ENCODE results near the gene EIF3J.
A peak's percentile ranks its signal among the peaks of the same experiment; 100 is the strongest.
"Not testable (repeated sequence)": the region's sequence is repeated elsewhere in the genome, so short reads cannot be mapped to it uniquely, and the experiment has no call there.

Gene EIF3J

GRCh38 chr15:44542596-44542995 lies 5.6 kb downstream of the EIF3J start:
- DNase-seq (ENCODE audit: low read depth) = no peak

DNA sequence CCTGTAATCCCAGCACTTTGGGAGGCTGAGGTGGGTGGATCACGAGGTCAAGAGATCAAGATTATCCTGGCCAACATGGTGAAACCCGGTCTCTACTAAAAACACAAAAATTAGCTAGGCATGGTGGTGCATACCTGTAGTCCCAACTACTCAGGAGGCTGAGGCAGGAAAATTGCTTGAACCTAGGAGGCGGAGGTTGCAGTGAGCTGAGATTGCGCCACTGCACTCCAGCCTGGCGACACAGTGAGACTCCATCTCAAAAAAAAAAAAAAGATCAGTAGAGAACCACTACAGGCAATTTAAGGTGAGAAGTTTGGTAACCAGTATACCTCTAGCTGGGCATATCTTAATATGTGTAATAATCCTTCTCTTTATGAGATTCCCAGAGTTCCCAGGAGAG lies 7.8 kb downstream of the EIF3J start:
- not testable (repeated sequence) for DNase-seq (ENCODE audit: low read depth)

DNA sequence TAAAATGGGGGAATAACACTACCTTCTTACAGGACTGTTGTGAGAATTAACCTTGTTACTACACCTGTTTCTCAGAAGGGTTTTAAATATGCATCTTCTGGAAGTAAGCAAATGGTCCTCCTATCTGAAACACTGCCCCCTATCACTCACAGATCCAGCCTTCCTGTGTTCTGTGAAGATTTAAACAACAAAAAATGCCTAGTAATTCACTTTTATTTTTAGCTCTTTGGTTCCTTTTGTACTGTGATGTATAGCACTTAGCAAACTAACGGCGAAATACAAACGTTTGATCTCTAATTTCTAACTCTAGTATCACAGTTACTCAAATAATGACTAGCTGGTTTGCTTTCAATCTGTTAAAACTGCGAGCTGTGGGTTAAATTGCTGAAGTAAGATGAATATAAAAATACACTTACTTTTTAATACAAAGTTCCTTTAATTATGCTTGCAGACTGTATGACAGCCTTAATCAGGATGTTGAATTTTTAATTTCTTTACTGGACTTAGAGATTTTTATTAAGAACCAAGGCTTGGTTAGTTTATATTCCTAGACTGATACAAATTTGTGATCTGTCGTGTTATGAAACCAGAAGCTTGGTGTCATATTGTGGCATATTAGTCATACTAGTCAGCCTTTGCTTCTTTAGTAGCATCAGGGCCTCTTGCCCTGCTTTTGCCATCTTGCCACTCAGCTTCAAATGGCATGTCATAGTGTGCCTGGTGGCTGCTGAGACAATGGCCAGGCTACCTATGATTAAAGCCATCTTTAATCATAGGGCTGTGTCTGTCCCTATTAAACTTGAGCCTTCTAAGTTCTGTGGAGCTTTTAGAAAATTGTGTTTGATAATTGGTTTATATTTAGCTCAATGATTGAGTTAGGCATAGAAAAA lies 9.2 kb downstream of the EIF3J start:
- DNase-seq (ENCODE audit: low read depth) = peak; percentile 55

- DNase-seq (ENCODE audit: low read depth) = not testable (repeated sequence)
Observed at GRCh38 chr15:44549152-44549551, 12.2 kb downstream of the EIF3J start.

DNA sequence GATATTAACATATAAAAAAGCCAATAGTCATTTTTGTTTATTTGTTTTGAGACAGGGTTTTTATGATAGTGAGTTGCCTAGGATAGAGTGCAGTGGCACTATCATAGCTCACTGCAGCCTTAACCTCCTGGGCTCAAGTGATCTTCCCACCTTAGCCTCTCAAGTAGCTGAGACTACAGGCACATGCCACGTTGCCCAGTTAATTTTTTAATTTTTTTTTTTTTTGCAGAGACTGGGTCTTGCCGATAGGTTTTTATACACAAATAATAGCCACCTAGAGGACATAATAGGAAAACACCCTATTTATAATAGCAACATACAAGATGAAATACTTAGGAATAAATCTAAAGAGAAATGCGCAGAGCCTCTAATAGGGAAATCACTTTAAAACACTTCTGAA lies 13.3 kb downstream of the EIF3J start:
- DNase-seq (ENCODE audit: low read depth) = peak; percentile 45

GRCh38 chr15:44550734-44551133 lies 13.8 kb downstream of the EIF3J start:
- DNase-seq (ENCODE audit: low read depth) = no peak

GRCh38 chr15:44554934-44555723 lies 18.2 kb downstream of the EIF3J start:
- DNase-seq (ENCODE audit: low read depth) = no peak

DNA sequence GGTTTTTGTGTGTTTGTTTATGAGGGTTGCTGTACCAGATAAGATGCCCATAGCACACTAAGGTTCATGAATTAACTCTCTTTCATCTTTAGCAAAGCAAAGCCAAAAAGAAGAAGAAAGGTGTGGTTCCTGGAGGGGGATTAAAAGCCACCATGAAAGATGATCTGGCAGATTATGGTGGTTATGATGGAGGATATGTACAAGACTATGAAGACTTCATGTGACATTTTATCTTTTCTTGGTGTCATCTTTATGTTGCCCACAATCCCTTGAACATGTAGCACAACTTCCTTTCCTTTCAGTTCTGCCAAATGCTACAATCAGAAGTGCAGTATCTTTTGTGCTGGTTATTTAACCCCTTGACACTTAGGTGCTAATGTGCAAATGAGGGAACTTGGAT lies 24.0 kb downstream of the EIF3J start:
- DNase-seq (ENCODE audit: low read depth) = not testable (repeated sequence)

DNA sequence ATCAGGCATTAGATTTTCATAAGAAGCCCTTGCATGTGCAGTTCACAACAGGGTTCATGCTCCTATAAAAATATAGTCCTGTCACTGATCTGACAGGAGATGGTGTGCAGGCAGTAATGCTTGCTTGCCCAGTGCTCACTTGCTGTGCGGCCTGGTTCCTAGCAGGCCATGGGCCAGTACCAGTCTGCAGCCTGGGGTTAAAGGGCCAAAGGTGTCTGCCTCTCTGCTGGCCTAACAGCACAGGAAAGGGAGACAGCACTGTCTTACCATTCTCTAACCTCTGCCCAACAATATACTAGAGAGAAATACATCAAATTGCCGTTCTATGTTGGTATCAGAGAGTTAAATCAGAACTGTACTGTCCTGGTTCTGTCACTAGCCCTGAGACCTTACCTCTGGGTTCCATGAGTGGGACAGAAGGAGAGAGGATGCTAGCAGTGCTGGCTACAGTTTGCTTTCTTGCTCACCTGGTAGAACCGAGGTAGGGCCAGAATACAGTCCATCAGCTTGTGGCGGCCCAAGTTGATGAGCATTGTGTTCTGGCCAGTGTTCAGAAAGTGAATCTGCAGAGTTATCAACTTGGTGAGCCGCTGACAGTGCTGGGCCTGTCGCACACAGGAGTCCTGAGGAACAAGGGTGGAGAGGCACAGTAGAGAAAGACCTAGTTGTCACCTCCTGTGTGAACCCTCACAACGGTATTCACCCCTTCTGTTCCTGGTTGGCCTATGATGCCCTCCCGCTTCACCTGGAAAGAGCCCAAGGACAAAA lies 28.6 kb downstream of the EIF3J start:
- no peak for DNase-seq (ENCODE audit: low read depth)

GRCh38 chr15:44566155-44566540 lies 29.2 kb downstream of the EIF3J start:
- no peak for DNase-seq (ENCODE audit: low read depth)

GRCh38 chr15:44568338-44568737 lies 31.4 kb downstream of the EIF3J start:
- no peak for DNase-seq (ENCODE audit: low read depth)

DNA sequence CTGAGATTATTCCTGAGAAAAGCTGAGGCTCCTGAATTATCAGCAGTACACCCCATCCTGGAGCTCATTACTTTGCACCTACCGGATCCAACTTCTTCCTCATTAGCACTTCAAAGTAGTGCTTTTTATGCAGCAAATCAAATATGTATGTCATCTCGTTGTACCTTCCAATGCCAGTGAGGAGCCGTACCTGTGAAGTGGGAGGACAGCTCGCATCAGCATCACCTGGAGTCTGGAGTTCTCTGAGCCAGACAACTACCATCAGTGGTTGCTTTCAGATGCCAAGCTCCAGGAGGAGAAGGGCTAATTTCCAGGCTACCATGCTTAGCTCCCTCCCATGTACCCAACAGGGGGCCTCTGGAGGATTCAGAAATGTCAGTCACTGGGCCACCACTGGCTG lies 32.4 kb downstream of the EIF3J start:
- no peak for DNase-seq (ENCODE audit: low read depth)

DNA sequence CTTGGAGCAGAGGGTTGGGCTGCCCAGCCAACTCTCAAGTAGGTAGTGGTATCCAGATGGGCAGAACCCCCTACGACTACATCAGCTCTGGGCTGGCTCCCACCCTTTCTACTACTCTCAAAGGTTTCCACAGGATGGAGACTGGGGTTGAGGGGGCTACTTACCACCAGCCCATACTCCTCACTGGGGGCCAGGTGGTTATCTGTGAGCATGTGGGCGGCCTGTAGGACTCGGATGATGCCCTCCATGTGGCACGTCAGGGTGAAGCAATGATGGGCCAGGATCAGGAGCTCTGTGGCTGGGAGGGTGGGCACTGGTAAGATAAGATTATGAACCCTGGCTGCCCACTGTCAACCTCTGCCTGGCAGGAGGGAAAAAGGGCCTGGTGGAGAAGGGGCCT lies 33.4 kb downstream of the EIF3J start:
- no peak for DNase-seq (ENCODE audit: low read depth)

DNA sequence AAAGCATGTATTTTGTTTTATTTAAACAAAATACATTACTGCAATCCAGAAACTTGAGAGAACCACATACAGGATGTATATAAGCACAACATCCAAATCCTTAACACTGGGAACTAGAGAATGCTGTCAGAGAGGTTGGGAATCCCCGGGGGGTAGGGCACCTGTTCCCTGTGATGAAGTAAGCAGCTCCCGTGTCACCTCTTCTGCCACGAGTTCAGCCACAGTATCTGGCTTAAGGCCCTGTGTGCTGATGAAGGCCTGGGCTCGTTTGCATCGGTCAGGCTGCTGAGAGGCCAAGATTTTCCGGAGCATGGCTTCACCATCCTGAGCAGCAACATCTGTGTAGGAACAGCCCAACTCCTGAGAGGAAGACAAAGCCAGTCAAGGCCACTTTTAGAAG lies 36.4 kb downstream of the EIF3J start:
- no peak for DNase-seq (ENCODE audit: low read depth)

GRCh38 chr15:44574734-44575133 lies 37.8 kb downstream of the EIF3J start:
- DNase-seq (ENCODE audit: low read depth) = no peak

GRCh38 chr15:44580105-44580504 lies 43.2 kb downstream of the EIF3J start:
- no peak for DNase-seq (ENCODE audit: low read depth)

GRCh38 chr15:44584162-44584749 lies 47.3 kb downstream of the EIF3J start:
- DNase-seq (ENCODE audit: low read depth) = no peak

- DNase-seq (ENCODE audit: low read depth) = no peak
Observed at GRCh38 chr15:44585633-44586032, 48.7 kb downstream of the EIF3J start.

DNA sequence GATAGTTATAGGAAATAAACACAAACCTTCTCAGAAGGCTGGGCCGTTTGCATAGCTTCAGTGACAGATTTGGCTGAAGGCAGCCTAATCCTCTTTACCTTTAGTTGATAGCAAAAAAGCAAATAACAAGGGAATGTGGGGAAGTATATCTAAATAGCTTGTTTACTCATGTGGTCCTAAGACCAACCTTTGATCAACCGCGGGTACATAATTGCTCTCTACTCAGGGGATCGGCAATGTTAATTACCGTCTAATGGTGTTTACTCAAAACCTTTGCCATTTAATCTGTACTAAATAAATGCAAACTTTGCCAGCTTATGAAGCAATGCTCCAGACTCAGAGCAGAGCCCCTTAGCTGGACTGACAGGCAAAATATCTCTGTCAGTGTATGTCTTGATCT lies 51.6 kb downstream of the EIF3J start:
- DNase-seq (ENCODE audit: low read depth) = no peak

DNA sequence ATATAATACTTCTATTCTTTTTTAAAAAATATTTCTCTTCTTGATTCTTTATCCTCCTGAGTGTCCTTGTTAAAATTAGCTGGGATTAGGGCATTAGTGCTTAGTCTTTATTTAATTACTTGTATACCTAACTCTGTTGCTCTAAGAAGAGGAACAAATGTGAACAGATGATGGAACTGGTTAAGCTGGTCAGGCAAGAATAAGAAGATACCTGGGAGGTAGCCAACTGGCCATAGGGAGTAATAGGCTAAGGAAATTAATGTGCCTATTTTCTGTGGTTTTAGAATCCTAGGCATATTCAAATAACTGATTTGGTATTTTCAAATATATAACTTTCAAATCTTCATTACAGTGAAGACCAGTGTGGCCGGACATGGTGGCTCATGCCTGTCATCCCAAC lies 54.4 kb downstream of the EIF3J start:
- no peak for DNase-seq (ENCODE audit: low read depth)

- no peak for DNase-seq (ENCODE audit: low read depth)
Observed at GRCh38 chr15:44593042-44593736, 56.2 kb downstream of the EIF3J start.

DNA sequence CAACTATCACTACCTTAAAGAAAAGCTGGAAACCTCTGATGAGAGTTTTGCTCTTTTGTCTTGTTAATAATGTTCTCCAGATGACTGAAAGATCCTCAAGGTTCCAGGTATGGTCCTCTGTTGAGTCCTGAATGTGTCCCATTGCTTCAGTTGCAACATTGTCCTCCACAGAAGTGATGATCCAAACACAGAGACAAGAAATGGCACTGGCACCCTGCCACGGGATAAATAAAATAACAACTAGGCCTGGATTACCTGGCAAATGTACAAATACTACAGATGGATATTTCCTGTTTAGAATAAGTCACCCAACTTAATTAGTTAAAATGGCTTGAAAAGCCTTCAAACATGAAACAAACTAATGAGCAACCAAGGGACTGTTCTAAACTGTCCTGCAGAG lies 58.3 kb downstream of the EIF3J start:
- peak; percentile 27 for DNase-seq (ENCODE audit: low read depth)

Data from fibroblast of gingiva (primary cell).